GM18505 (cell line): ENCODE results near the gene ABCG8.
"Not testable (repeated sequence)": the region's sequence is repeated elsewhere in the genome, so short reads cannot be mapped to it uniquely, and the experiment has no call there.

Experiments
- ATAC-seq: cut with Tn5 transposase; IDR thresholded peaks from one replicate; pipeline ENCODE4 v1.9.1; 2021; ENCODE audit not compliant: unreplicated experiment
- POLR2A ChIP-seq: IDR thresholded peaks from 4 replicates; pipeline ENCODE4 v1.6.1; 2011; ENCODE audit warnings: borderline replicate concordance; ENCODE audit not compliant: insufficient read depth, insufficient read length; ENCODE audit errors: extremely low read depth

ABCG8 gene

GRCh38 chr2:43897492-43897891 is 58.7 kb downstream of the ABCG8 start:
- no peak for TF ChIP-seq POLR2A
- ATAC-seq: no peak

DNA sequence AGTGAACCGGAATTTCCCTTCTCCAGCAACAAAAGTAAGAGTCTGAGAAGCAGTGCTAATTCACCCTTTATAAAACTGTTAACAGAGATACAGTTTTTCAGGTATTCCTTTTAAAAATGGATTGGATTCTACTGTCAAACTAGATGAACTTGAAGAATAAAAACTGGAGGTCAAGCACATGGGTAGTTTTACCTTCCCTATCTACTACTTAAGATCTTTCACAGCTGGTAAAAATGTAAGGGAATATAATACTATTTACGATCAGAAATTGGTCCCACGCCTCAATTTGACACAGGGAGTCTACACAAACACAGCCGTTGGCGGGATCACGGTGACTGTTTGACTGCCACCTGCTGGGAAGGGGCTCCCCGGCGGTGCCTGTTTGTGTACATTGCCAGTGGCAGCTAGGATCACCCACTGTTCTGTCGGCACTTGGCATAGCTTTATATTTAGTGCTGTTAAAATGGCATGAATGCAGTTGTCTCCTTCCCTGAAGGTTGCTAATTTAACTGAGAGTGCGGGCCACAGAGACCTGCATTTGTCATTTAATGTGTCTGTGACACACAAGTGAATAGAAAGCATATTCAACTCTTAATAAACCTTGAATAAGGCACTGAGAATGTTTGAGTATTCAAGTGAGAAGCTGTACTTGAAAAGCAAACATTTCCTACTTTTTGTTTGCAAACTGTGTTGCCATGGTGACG is 59.5 kb downstream of the ABCG8 start:
- ATAC-seq: no peak
- no peak for TF ChIP-seq POLR2A

DNA sequence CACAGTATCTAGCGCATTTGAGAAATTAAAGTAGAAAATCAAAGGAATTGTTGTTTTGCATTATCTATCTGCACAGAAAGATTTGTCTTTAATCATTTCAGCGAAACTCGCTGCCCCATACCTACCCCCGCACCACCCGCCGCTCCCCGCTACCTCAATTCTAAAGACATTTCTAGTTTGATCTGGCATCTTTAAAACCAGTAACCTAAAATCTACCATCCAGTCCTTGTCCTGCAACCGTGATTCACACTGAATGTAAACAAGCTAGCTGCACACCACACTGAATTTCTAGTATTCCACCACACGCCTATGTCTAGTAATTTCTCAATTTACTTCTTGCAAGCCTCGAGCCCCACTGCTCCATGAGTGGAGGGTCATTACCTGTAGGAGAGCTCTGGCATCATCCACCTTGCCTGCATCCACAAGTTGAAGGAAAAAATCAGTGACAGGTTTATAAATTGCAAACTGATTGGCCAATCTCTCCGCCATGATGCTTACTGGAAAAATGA is 60.1 kb downstream of the ABCG8 start:
- no peak for TF ChIP-seq POLR2A
- no peak for ATAC-seq

DNA sequence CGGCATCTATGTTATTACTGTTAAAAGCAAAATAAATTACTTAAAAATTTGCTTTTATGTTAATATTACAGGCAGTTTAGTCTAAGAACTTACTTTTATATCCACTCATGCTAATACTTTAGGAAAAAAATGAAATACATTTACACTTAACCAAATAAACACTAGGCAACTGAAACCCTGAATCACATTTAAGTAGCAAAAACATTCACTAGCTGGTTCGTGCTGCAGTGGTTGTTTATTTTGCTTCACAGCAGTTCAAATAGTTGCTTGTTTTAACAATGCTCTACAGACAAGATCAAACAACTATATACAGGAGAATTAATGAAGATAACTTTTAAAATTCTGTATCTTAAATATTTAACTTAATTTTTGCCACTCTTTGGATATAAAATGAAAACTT is 60.8 kb downstream of the ABCG8 start:
- ATAC-seq: no peak
- no peak for TF ChIP-seq POLR2A

DNA sequence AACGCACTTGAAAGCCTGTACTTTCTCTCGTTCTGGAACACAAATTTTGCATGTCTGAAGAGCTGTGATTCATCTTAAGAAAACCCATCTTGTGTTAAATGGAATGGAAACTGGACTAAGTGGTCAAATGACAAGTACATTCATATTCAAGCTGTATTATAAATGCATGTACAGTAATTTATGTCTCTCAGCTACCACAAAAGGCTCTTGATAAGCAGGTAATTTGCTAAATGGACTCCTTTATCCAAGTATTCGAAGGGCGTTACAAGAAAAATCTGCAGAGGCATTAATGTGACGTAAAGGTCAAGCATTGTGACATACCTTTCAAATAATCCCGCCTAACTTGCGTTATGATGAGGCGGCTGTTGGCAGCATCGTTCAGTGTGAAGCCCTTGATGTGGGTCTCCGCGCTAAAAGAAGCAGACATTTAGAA is 66.6 kb downstream of the ABCG8 start:
- ATAC-seq: no peak
- TF ChIP-seq POLR2A: no peak

GRCh38 chr2:43905871-43906270 is 67.1 kb downstream of the ABCG8 start:
- no peak for TF ChIP-seq POLR2A
- ATAC-seq: no peak

- TF ChIP-seq POLR2A: no peak
- no peak for ATAC-seq
These were observed 67.8 kb downstream of the ABCG8 start for GRCh38 chr2:43906448-43907109.

DNA sequence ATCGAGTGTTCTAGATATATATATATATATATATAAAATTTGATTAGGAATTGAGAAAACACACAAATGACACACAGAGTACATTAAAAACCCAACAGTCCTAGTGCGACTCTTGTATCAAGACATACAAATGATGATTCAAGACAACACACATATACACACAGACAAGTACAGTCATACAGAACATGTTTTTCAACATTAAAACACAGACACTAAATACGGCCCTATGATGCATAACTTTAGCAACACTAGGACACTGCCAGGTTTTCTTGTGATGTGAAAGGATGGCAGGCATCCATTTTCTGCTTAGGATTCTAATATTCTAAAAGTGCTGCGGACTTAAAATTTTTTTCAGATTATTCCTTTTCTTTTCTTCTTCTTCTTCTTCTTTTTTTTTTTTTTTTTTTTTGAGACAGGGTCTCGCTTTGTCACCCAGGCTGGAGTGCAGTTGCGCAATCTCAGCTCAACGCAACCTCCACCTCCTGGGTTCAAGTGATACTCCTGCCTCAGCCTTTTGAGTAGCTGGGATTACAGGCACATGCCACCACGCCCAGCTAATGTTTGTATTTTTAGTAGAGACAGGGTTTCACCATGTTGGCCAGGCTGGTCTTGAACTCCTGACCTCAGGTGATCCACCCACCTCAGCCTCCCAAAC is 72.5 kb downstream of the ABCG8 start:
- not testable (repeated sequence) for ATAC-seq

- TF ChIP-seq POLR2A: no peak
- ATAC-seq: no peak
These were observed 85.7 kb downstream of the ABCG8 start for GRCh38 chr2:43924463-43924862.

DNA sequence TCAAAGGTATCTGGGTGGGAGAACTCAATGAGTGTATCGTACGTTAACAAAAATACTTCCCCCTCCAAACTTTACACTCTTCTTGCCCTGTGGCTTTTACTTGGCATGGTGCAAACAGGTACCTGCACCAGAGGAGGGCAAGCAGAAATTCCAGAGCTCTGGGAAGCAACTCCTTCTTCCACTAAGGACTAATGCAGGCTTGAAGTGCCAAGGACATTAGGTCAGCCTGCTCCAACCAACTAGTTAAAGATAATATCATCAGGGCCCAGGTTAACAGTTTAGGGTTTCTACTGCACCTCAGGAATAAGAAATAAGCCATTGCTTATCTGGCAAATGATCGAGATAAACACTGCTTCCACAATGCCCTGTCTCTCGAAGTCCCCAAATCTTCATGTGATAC is 86.7 kb downstream of the ABCG8 start:
- no peak for ATAC-seq
- no peak for TF ChIP-seq POLR2A

GRCh38 chr2:43927442-43927841 is 88.7 kb downstream of the ABCG8 start:
- no peak for TF ChIP-seq POLR2A

DNA sequence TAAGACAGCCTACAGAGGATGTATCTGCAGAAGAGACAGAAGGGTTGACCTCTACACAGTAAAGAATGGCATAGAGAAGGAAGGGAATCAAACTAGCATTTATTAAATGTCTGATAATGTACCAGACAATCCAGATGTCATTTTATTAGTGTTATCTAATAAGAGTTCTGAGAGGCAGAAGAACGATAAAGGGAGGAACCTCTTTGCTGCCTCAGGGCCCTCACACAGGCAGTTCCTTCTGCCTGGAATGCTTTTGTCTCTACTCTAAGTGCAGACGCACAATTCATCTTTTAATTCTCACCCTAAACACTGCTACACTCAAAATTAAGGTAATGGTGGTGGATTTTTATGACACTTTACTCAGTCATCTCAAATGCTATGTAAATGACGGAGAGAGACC is 92.5 kb downstream of the ABCG8 start:
- ATAC-seq: no peak
- no peak for TF ChIP-seq POLR2A

More at GRCh38 chr2:43927442-43927841, 88.7 kb downstream of the ABCG8 start:
- no peak for ATAC-seq
